Loucy (cell line): ENCODE results near the gene MEIS1.

ENCODE experiments used
- H2AFZ ChIP-seq: fragments of 200-600 bp; sonication (generic); 2 replicates; pipeline ENCODE4 v1.6.0; 2016; ENCODE audit warnings: antibody characterized with exemption, mild to moderate bottlenecking, low read length, moderate library complexity
- H3F3A ChIP-seq: fragments of 200-600 bp; 2 replicates; pipeline ENCODE4 v1.6.0; 2016; ENCODE audit warnings: antibody characterized with exemption, low read depth, mild to moderate bottlenecking
- H3K27me3 ChIP-seq: fragments of 200-600 bp; sonication (generic); 2 replicates; pipeline ENCODE4 v1.6.1; 2014; ENCODE audit warnings: low read length, mild to moderate bottlenecking; ENCODE audit not compliant: insufficient read depth, poor library complexity, severe bottlenecking
- H3K36me3 ChIP-seq: fragments of 200-600 bp; sonication (generic); 2 replicates; pipeline ENCODE4 v1.6.1; 2016; ENCODE audit warnings: low read length; ENCODE audit not compliant: insufficient read depth
- H3K4me1 ChIP-seq: fragments of 200-600 bp; sonication (generic); 2 replicates; pipeline ENCODE4 v1.5.1; 2014; ENCODE audit warnings: low read length, mild to moderate bottlenecking; ENCODE audit not compliant: insufficient read depth, poor library complexity, severe bottlenecking
- H3K4me2 ChIP-seq: fragments of 200-600 bp; sonication (generic); 2 replicates; pipeline ENCODE4 v1.6.0; 2014; ENCODE audit warnings: antibody characterized with exemption, low read length, low read depth, mild to moderate bottlenecking; ENCODE audit not compliant: poor library complexity, severe bottlenecking
- H3K4me3 ChIP-seq: fragments of 200-600 bp; sonication (generic); 2 replicates; pipeline ENCODE4 v1.5.1; 2014; ENCODE audit warnings: low read length, mild to moderate bottlenecking, mixed read lengths; ENCODE audit not compliant: poor library complexity, severe bottlenecking
- H3K79me2 ChIP-seq: fragments of 200-600 bp; sonication (generic); 2 replicates; pipeline ENCODE4 v1.6.1; 2014; ENCODE audit warnings: low read length; ENCODE audit not compliant: insufficient read depth
- H3K9ac ChIP-seq: fragments of 200-600 bp; sonication (generic); 2 replicates; pipeline ENCODE4 v1.6.0; 2014; ENCODE audit warnings: mild to moderate bottlenecking, low read depth, low read length, moderate library complexity; ENCODE audit not compliant: poor library complexity, severe bottlenecking
- H3K9me2 ChIP-seq: fragments of 200-600 bp; sonication (generic); replicated peaks from 2 replicates; pipeline ENCODE4 v1.6.1; 2016; ENCODE audit warnings: low read depth, low read length, mixed read lengths
- H3K9me3 ChIP-seq: fragments of 200-600 bp; sonication (generic); 2 replicates; pipeline ENCODE4 v1.6.1; 2014; ENCODE audit warnings: mild to moderate bottlenecking, antibody characterized with exemption, low read length, low read depth; ENCODE audit not compliant: insufficient read depth
- H4K20me1 ChIP-seq: fragments of 200-600 bp; sonication (generic); 2 replicates; pipeline ENCODE4 v1.6.0; 2014; ENCODE audit warnings: antibody characterized with exemption, low read length, mild to moderate bottlenecking; ENCODE audit not compliant: insufficient read depth, poor library complexity, severe bottlenecking
- EZH2phosphoT487 ChIP-seq: fragments of 200-600 bp; IDR thresholded peaks from 2 replicates; pipeline ENCODE4 v1.6.1; 2018; ENCODE audit warnings: antibody characterized with exemption, mild to moderate bottlenecking, moderate library complexity, borderline replicate concordance
- TF ChIP-seq, protein P1 (sequence below): fragments of 200-600 bp; sonication (generic); conservative IDR thresholded peaks from 2 replicates; pipeline ENCODE4 v1.5.1; 2014; ENCODE audit warnings: mild to moderate bottlenecking, antibody characterized with exemption, low read length

The MEIS1 gene

DNA sequence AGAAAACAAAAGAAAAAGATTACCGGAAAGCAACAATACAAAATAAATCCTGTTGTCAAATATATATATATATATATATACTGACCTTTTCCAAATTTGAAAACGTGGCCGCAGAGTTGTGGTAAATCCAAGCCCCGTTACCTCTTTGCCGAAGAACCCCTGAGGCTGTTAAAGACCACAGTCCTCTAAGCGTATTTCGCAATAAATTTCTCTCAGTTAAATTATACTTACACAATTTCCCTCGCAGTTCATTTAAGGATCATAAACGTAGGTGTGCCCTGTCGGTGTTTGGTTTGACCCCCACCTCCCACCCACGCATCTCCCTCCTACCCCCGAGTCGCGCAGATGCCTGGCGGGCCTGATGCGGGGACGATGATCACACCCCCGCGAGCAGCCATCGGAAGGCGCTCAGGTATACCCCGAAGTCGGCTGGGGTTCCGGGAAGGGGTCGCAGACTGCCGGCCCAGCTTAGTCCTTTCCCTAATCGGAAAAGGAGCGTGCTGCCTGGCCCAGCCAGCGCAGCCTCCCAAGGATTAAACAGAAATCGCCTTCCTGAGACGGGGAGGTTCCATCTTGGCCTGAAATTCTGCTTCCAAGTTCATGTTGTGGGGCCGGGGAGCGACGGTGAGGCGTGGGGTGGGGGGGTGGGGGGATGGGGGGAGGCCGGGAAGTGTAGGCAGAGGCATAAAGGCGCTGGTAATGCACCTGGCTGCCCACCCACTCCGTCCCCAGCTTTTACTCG, 2.9 kb upstream of the MEIS1 start:
- Histone ChIP-seq H3K79me2 (no peaks in the 10 kb centered on the region), H3F3A (no peaks in the 10 kb centered on the region), H3K4me1 (no peaks in the 10 kb centered on the region), H3K9me2 (no peaks in the 10 kb centered on the region), H3K36me3 (no peaks in the 10 kb centered on the region), H3K4me3 (no peak overlapping the region), H4K20me1 (no peaks in the 10 kb centered on the region), H3K4me2 (no peak overlapping the region), H3K27me3 (no peaks in the 10 kb centered on the region), H2AFZ (no peak overlapping the region), H3K9me3 (no peaks in the 10 kb centered on the region), H3K9ac (no peak overlapping the region)
- no peak for TF ChIP-seq EZH2phosphoT487
- TF ChIP-seq, protein P1, sequence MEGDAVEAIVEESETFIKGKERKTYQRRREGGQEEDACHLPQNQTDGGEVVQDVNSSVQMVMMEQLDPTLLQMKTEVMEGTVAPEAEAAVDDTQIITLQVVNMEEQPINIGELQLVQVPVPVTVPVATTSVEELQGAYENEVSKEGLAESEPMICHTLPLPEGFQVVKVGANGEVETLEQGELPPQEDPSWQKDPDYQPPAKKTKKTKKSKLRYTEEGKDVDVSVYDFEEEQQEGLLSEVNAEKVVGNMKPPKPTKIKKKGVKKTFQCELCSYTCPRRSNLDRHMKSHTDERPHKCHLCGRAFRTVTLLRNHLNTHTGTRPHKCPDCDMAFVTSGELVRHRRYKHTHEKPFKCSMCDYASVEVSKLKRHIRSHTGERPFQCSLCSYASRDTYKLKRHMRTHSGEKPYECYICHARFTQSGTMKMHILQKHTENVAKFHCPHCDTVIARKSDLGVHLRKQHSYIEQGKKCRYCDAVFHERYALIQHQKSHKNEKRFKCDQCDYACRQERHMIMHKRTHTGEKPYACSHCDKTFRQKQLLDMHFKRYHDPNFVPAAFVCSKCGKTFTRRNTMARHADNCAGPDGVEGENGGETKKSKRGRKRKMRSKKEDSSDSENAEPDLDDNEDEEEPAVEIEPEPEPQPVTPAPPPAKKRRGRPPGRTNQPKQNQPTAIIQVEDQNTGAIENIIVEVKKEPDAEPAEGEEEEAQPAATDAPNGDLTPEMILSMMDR, result no peak

DNA sequence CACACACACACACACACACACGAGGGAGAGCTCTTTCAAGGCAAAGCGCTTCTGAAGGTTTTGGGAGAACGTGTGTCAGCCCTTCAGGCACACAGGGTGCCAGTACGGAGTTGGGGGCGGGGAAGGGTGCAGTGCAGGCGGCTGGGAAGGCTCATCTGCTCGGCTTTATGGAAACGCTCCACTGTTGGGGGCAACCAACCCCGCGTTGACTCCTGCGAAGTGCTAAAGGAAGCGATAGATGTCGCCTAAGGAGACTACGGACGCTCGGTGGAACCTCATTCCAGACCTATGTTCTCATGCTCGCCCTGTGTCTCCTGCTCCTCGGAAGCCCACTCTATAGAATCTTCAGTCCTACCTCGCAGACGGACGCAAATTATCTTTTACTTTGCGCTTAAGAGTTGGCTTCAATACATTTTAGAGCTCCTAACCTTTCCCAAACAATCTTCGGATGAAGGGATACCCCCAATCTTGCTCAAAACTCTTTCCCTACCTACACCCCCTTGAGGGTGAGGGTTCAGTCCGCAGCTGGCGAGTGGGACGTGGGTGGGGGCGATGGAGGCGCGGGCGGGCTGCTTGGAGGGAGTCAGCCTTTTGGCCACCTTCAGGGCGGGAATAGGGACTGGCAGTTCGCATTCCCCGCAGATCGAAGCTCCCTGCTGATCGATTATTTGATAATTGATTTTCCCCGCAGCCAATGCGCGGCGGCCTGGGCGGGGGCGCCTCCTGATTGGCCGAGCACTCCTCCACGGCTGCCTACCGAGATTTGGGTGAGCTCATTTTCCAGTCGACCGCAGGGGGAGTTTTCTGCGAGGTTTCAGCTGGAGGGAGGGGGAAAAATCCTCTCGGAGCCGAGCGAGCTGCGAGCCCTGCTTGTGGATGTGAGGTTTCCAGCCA, 1.9 kb upstream of the MEIS1 start:
- H3K79me2 ChIP-seq, result no peaks in the 10 kb centered on the region
- H3K4me1 ChIP-seq, result no peaks in the 10 kb centered on the region
- no peak overlapping the region for H3K4me3 ChIP-seq
- H4K20me1 ChIP-seq, result no peaks in the 10 kb centered on the region
- H2AFZ ChIP-seq, result no peak overlapping the region
- TF ChIP-seq, protein P1, result no peak
- TF ChIP-seq EZH2phosphoT487, result no peak
- H3K4me2 ChIP-seq, result no peak overlapping the region
- H3K9ac ChIP-seq, result no peak overlapping the region
- no peaks in the 10 kb centered on the region for H3K27me3 ChIP-seq
- no peaks in the 10 kb centered on the region for H3F3A ChIP-seq
- H3K36me3 ChIP-seq, result no peaks in the 10 kb centered on the region
- H3K9me2 ChIP-seq, result no peaks in the 10 kb centered on the region
- H3K9me3 ChIP-seq, result no peaks in the 10 kb centered on the region

DNA sequence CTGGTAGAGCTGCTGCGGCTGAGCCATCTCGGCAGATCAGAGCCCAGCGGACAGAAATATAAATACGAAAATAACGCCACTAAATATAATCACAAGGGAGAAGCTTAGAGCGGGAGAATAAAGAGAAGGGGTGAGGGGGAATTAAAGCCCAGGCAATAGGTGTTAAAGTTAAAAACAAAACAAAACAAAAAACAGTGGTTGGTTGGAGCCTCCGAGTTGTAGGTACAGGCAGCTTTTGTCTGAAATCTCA, 1.3 kb upstream of the MEIS1 start:
- Histone ChIP-seq H3K27me3 (no peaks in the 10 kb centered on the region), H3K36me3 (no peaks in the 10 kb centered on the region), H3K4me3 (no peak overlapping the region), H3K9me3 (no peaks in the 10 kb centered on the region), H4K20me1 (no peaks in the 10 kb centered on the region), H3K79me2 (no peaks in the 10 kb centered on the region), H3K4me1 (no peaks in the 10 kb centered on the region), H3K9ac (no peak overlapping the region), H2AFZ (no peak overlapping the region), H3K9me2 (no peaks in the 10 kb centered on the region), H3F3A (no peaks in the 10 kb centered on the region), H3K4me2 (no peak overlapping the region)
- TF ChIP-seq, protein P1, result no peak
- TF ChIP-seq EZH2phosphoT487, result no peak
